Right lobe of liver (tissue), 4 donors: ENCODE measurements around the gene CD47.

ENCODE experiments used
- POLR2A ChIP-seq: fragments of 450-650 bp; IDR thresholded peaks from one replicate; pipeline ENCODE4 v1.6.1; 2017; ENCODE audit warnings: antibody characterized with exemption, mild to moderate bottlenecking
- TF ChIP-seq, protein P1 (sequence below), 4 donors: fragments of 200-600 bp in 3 of 4; fragments of 450-650 bp in 1 of 4; IDR thresholded peaks; one replicate each; pipeline versions ENCODE4 v1.5.1 to v1.8.0; 2016 to 2022; ENCODE audit warnings: antibody characterized with exemption in 4 of 4, mild to moderate bottlenecking in 2 of 4
- donor health status: DM: no; HTN: no; CAD: no.
- donor health status: DM: no; HTN: no; CAD: no.
- donor health status: DM: no; HTN: yes; CAD: no.

DNA sequence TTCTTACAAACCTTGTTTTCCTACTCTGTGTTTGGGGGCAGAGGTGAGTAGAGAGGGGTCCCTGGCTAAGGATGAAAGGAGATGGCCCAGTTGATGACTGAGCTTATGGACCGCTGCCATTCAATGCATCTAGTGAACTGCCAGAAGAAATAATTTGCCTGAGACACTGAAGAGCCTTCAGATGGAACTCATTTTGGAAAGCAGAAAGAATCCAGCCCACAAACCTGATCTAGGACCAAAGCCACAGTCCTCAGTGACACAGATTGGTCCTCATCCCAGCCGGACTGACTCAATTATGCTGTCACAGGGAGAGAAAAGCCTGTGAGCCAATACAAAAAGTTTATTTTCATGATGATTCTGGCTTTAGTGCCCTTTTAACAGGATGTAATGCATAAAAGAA lies 82.7 kb downstream of the CD47 start:
- TF ChIP-seq, protein P1, sequence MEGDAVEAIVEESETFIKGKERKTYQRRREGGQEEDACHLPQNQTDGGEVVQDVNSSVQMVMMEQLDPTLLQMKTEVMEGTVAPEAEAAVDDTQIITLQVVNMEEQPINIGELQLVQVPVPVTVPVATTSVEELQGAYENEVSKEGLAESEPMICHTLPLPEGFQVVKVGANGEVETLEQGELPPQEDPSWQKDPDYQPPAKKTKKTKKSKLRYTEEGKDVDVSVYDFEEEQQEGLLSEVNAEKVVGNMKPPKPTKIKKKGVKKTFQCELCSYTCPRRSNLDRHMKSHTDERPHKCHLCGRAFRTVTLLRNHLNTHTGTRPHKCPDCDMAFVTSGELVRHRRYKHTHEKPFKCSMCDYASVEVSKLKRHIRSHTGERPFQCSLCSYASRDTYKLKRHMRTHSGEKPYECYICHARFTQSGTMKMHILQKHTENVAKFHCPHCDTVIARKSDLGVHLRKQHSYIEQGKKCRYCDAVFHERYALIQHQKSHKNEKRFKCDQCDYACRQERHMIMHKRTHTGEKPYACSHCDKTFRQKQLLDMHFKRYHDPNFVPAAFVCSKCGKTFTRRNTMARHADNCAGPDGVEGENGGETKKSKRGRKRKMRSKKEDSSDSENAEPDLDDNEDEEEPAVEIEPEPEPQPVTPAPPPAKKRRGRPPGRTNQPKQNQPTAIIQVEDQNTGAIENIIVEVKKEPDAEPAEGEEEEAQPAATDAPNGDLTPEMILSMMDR (IDR thresholded peaks at IDR 0.05) = no peak
- no peak for TF ChIP-seq POLR2A
